ENCODE measurements around the gene FOXF1.

The FOXF1 gene

DNA sequence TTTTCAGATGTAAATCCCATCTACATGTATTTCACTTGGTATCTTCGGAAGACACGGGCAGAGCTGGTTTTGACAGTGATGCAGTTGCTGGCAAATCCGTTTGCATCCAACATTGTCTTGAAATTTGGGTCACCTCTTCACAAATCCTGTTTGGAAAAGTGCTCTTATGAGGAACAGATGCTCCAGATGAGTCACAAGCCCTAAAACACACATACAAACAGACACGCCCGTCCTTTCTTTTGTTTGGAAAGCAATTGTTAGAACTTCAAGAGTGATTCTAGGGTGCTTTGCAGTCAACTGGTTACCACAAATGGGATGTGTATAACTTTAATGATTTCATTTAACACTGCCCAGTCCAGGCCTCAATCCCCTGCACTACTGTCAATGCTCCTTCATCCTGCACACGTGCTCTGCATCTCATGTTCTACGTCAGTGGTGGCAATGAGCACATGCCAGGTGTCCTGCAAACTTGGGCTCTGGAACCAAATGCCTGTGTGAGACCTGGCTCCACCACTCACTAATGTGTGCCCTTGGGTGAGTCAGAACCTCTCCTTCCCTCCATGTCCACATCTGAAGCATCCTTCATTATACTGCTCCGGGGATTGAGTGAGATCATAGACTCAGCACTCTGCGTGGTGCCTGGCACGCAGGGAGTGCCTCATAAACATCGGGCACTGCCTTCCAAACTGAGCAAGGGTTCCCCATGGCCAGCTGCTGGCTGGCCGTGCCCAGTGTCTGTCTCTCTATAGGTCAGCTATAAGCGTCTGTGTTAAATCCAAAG lies 19.3 kb upstream of the FOXF1 start:
- CTCF ChIA-PET = interaction anchor here (0.6 kb wide), 1 partner anchor 29 kb away, joined by 4 read pairs; no protein-coding TSS in a partner anchor
- H3K27ac ChIP-seq = no peak overlapping the region
- POLR2A ChIA-PET (ENCODE audit: low non-redundant PET) = no interaction called here
- no peak for DNase-seq (ENCODE audit: low spot score)
- TF ChIP-seq, protein P1, sequence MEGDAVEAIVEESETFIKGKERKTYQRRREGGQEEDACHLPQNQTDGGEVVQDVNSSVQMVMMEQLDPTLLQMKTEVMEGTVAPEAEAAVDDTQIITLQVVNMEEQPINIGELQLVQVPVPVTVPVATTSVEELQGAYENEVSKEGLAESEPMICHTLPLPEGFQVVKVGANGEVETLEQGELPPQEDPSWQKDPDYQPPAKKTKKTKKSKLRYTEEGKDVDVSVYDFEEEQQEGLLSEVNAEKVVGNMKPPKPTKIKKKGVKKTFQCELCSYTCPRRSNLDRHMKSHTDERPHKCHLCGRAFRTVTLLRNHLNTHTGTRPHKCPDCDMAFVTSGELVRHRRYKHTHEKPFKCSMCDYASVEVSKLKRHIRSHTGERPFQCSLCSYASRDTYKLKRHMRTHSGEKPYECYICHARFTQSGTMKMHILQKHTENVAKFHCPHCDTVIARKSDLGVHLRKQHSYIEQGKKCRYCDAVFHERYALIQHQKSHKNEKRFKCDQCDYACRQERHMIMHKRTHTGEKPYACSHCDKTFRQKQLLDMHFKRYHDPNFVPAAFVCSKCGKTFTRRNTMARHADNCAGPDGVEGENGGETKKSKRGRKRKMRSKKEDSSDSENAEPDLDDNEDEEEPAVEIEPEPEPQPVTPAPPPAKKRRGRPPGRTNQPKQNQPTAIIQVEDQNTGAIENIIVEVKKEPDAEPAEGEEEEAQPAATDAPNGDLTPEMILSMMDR (conservative IDR thresholded peaks at IDR 0.05; ENCODE audit: low read depth) = no peak

- ChIA-PET CTCF (no interaction called here), POLR2A (ENCODE audit: low non-redundant PET) (no interaction called here)
- DNase-seq (ENCODE audit: low spot score) = no peak
- no peak overlapping the region for H3K27ac ChIP-seq
- TF ChIP-seq, protein P1 (conservative IDR thresholded peaks at IDR 0.05; ENCODE audit: low read depth) = no peak
Measured at GRCh38 chr16:86491640-86492023, 18.7 kb upstream of the FOXF1 start.

- TF ChIP-seq, protein P1 (conservative IDR thresholded peaks at IDR 0.05; ENCODE audit: low read depth) = no peak
- ChIA-PET POLR2A (ENCODE audit: low non-redundant PET) (no interaction called here), CTCF (no interaction called here)
- H3K27ac ChIP-seq = no peak overlapping the region
- DNase-seq (ENCODE audit: low spot score) = no peak
Measured at GRCh38 chr16:86492267-86492960, 17.9 kb upstream of the FOXF1 start.

- DNase-seq (ENCODE audit: low spot score) = no peak
- POLR2A ChIA-PET (ENCODE audit: low non-redundant PET) = no interaction called here
- no peak overlapping the region for H3K27ac ChIP-seq
- TF ChIP-seq, protein P1 (conservative IDR thresholded peaks at IDR 0.05; ENCODE audit: low read depth) = no peak
- CTCF ChIA-PET = interaction anchor here (1.2 kb wide), 1 partner anchor 24 kb away, joined by 3 read pairs; no protein-coding TSS in a partner anchor
Measured at GRCh38 chr16:86492961-86493629, 17.2 kb upstream of the FOXF1 start.

DNA sequence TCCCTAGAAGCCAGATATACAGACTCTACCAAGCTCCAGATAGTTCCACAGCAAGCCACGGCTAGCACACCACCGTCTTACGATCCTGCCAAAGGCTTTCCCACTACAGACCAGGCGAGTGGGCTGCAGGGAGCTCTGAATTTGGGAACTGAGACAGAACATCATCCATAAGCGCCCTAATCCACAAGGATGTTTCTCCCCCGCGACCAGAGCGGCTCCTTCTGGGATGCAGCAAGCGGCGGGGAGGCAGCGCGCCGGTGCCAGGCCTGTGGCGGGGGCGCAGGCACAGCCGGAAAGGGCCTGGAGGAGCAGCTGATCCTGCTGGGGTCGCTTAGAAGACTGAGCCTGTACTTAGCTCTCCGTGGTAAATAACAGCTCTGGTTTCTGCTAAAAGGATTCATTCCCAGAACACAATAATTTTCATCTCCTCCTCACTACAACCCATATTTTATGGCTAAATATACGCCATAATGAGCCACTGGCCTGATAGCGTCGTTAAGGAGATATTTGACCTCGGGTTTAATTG lies 16.2 kb upstream of the FOXF1 start:
- CTCF ChIA-PET = interaction anchor here (1.2 kb wide), 1 partner anchor 23 kb away, joined by 3 read pairs; no protein-coding TSS in a partner anchor
- no peak overlapping the region for H3K27ac ChIP-seq
- POLR2A ChIA-PET (ENCODE audit: low non-redundant PET) = no interaction called here
- no peak for DNase-seq (ENCODE audit: low spot score)
- TF ChIP-seq, protein P1 (conservative IDR thresholded peaks at IDR 0.05; ENCODE audit: low read depth) = no peak
